Spleen (tissue), 11 donors: Measurements from ENCODE around the gene PCED1B. TPM values are rescaled to one million over a fixed set of nuclear protein-coding genes. Genes with fewer than 3 reads are reported as not detected.

Experiments used
- DNase-seq: peaks from one replicate; pipeline ENCODE4 v3.0.0-alpha.2; 2020
- H3K27ac ChIP-seq, 8 donors: fragments of 200-600 bp; sonication (generic) in 7 of 8; 1 replicate in 4 of 8; 2 replicates in 4 of 8; pipeline versions ENCODE4 v1.5.0 to v1.8.0; 2016 to 2021; ENCODE audit warnings: inconsistent platforms in 4 of 8, mild to moderate bottlenecking in 4 of 8, moderate library complexity in 1 of 8
- H3K27me3 ChIP-seq, 7 donors: fragments of 200-600 bp; sonication (generic) in 6 of 7; replicated peaks in 1 of 7; 1 replicate in 4 of 7; 2 replicates in 3 of 7; pipeline versions ENCODE4 v1.5.0 to v1.8.0; 2016 to 2021; ENCODE audit warnings: inconsistent platforms in 3 of 7, mild to moderate bottlenecking in 1 of 7
- H3K36me3 ChIP-seq, 6 donors: fragments of 200-600 bp; sonication (generic) in 5 of 6; 1 replicate in 4 of 6; 2 replicates in 2 of 6; pipeline versions ENCODE4 v1.5.0 to v1.8.0; 2016 to 2021; ENCODE audit warnings: inconsistent platforms in 2 of 6
- H3K4me1 ChIP-seq, 6 donors: fragments of 200-600 bp; sonication (generic) in 5 of 6; 1 replicate in 3 of 6; 2 replicates in 3 of 6; pipeline versions ENCODE4 v1.5.0 to v1.8.0; 2016 to 2021; ENCODE audit warnings: inconsistent platforms in 3 of 6
- H3K4me3 ChIP-seq, 8 donors: fragments of 200-600 bp; sonication (generic) in 7 of 8; 1 replicate in 4 of 8; 2 replicates in 4 of 8; pipeline versions ENCODE4 v1.5.0 to v1.8.0; 2016 to 2021; ENCODE audit warnings: inconsistent platforms in 4 of 8, mild to moderate bottlenecking in 4 of 8, moderate library complexity in 2 of 8
- H3K9me3 ChIP-seq, 8 donors: fragments of 200-600 bp; sonication (generic) in 7 of 8; 1 replicate in 4 of 8; 2 replicates in 4 of 8; pipeline versions ENCODE4 v1.5.0 to v1.8.0; 2016 to 2021; ENCODE audit warnings: inconsistent platforms in 4 of 8
- POLR2A ChIP-seq, 3 donors: fragments of 450-650 bp; IDR thresholded peaks; one replicate each; pipeline ENCODE4 v1.5.1; 2017; ENCODE audit warnings: antibody characterized with exemption in 3 of 3, mild to moderate bottlenecking in 1 of 3
- POLR2AphosphoS5 ChIP-seq, 3 donors: sonication (generic); formaldehyde crosslinking; IDR thresholded peaks; one replicate each; pipeline ENCODE4 v1.5.1; 2017; ENCODE audit warnings: antibody characterized with exemption in 3 of 3
- WGBS, 5 donors: extraction: QIAGEN DNeasy Blood & Tissue Kit in 3 of 5; methylation state at CpG; one replicate each; pipeline versions ENCODE4 v1.1.5 to v1.1.7; 2013 to 2018; 5-methylcytosine and 5-hydroxymethylcytosine counted together
- intact Hi-C: fragments of 100-400 bp; cut with DNase I; formaldehyde crosslinking; loops from one replicate; pipeline ENCODE4 v1.15.0; 2023; ENCODE audit warnings: low total_unique reads
- polyA plus RNA-seq, 3 donors: library from polyadenylated mRNA; stranded (reverse); fragments of 200-250 nt; gene quantifications; one replicate each; pipeline ENCODE4 v1.2.1, GENCODE V29; 2013
- total RNA-seq, 7 donors: library from RNA; depleted of rRNA in 3 of 7; stranded (reverse); fragments of >200 nt in 3 of 7; fragmentation: NEBNext Ultra II Directional in 4 of 7; extraction: Animal tissue kit (Norgen Biotek cat#: 25700) in 4 of 7; gene quantifications; one replicate each; pipeline versions ENCODE4 v1.1.0 to v1.2.1, GENCODE V29; 2016 to 2021
- TF ChIP-seq, protein P1 (sequence below), 11 experiments: fragments of 200-600 bp in 7 of 11; fragments of 450-650 bp in 4 of 11; sonication (generic) in 4 of 11; IDR thresholded peaks in 8 of 11; conservative IDR thresholded peaks in 3 of 11; 1 replicate in 7 of 11; 2 replicates in 4 of 11; pipeline versions ENCODE4 v1.4.0 to v1.8.0; 2016 to 2021; ENCODE audit warnings: antibody characterized with exemption in 11 of 11, inconsistent platforms in 4 of 11, mild to moderate bottlenecking in 1 of 11
- donor health status: healthy with polysubstance abuse.
- donor health status: DM: no; HTN: no; CAD: no; lungs with moderate emphysema.
- donor health status: DM: no; HTN: no; CAD: no.
- donor health status: Bipolar disorder and iron deficiency.
- donor health status: healthy.
- donor health status: DM: no; HTN: no; CAD: no.
- donor health status: DM: yes; HTN: yes; CAD: no.

The PCED1B gene
- total and polyA plus RNA-seq, 10 donors = 15.3 to 34.5 (median 24.4) TPM

DNA sequence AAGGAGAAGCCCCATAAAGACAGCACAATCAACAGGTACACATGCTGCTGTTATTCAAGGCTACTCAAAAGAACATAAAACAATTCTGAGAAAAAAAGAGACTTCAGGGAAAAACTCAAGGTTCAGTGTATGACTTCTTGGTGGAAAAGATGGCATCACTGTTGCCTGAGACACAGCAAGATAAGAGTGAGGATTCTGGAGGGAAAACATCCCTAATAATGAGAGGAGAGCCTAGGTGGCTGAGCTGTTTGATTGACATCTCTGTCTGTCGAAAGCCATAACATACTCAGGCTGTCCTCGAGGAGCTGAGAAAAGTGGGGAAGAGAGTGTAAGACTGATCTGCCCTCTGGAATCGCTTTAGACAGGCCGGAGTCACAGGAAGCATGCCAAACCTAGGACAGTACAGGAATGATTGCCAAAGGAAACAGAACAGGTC, 193.8 kb downstream of the PCED1B start:
- no peak overlapping the region for H3K4me3 ChIP-seq
- H3K36me3 ChIP-seq = no peaks in the 10 kb centered on the region
- no peaks in the 10 kb centered on the region for H3K27me3 ChIP-seq
- H3K27ac ChIP-seq = no peak overlapping the region
- DNase-seq = no peak
- WGBS, 5 donors = 73 to 88% (median 83%) methylated on average over 4 of the region's 4 CpGs
- H3K9me3 ChIP-seq = peaks cover 0 to 3% (median 0%) of the 10 kb centered on the region in 8 donors
- intact Hi-C loops = no loop called here
- TF ChIP-seq POLR2AphosphoS5 (IDR thresholded peaks at IDR 0.05) (no peak), POLR2A (IDR thresholded peaks at IDR 0.05) (no peak)
- TF ChIP-seq, protein P1, sequence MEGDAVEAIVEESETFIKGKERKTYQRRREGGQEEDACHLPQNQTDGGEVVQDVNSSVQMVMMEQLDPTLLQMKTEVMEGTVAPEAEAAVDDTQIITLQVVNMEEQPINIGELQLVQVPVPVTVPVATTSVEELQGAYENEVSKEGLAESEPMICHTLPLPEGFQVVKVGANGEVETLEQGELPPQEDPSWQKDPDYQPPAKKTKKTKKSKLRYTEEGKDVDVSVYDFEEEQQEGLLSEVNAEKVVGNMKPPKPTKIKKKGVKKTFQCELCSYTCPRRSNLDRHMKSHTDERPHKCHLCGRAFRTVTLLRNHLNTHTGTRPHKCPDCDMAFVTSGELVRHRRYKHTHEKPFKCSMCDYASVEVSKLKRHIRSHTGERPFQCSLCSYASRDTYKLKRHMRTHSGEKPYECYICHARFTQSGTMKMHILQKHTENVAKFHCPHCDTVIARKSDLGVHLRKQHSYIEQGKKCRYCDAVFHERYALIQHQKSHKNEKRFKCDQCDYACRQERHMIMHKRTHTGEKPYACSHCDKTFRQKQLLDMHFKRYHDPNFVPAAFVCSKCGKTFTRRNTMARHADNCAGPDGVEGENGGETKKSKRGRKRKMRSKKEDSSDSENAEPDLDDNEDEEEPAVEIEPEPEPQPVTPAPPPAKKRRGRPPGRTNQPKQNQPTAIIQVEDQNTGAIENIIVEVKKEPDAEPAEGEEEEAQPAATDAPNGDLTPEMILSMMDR (IDR thresholded peaks at IDR 0.05 in 8 of 11, conservative IDR thresholded peaks at IDR 0.05 in 3 of 11) = no peak
- peaks cover 23 to 77% (median 57%) of the 10 kb centered on the region in 6 donors for H3K4me1 ChIP-seq

DNA sequence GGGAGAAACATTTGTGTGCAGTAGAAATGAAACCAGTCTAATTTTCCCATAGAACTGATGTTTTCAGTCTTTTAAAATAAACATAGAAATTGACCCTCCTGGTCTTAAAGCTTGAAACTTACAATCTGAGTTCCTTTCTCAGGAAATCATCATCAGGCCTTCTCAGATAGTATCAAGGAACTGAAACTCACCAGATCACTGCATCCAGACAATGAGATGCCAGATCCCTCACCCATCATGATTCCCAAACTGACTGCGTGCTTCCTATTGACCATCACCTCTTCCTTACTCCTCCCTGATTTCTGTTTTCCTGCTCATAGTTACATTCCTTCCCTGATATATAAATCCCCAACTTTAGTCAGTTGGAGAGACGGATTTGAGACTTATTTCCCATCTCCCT, 195.3 kb downstream of the PCED1B start:
- H3K36me3 ChIP-seq = no peaks in the 10 kb centered on the region
- WGBS, 5 donors = 79 to 87% (median 84%) methylated on average over 2 of the region's 2 CpGs
- intact Hi-C loops = no loop called here
- no peaks in the 10 kb centered on the region for H3K9me3 ChIP-seq
- no peaks in the 10 kb centered on the region for H3K27me3 ChIP-seq
- peak overlapping the region in 5 of 8 donors; percentile 4 to 87 (median 78) for H3K27ac ChIP-seq
- DNase-seq = no peak
- TF ChIP-seq, protein P1 (IDR thresholded peaks at IDR 0.05 in 8 of 11, conservative IDR thresholded peaks at IDR 0.05 in 3 of 11) = no peak
- TF ChIP-seq POLR2A (IDR thresholded peaks at IDR 0.05) = no peak
- no peak for TF ChIP-seq POLR2AphosphoS5 (IDR thresholded peaks at IDR 0.05)
- H3K4me3 ChIP-seq = no peak overlapping the region
- H3K4me1 ChIP-seq = peaks cover 22 to 67% (median 44%) of the 10 kb centered on the region in 6 donors

DNA sequence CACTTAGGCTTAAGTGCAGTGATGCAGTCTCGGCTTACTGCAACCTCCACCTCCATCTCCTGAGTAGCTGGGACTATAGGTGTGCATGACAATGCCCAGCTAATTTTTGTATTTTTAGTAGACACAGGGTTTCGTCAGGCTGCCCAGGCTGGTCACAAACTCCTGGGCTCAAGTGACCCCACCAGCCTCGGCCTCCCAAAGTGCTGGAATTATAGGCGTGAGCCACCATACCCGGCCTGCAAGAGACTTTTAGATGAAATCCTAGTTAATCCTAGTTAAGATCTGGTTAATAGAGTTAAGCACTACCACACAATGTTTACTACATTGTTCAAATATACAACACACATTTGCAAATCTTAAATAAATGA, 196.8 kb downstream of the PCED1B start:
- no peak overlapping the region for H3K4me3 ChIP-seq
- TF ChIP-seq, protein P1 (IDR thresholded peaks at IDR 0.05 in 8 of 11, conservative IDR thresholded peaks at IDR 0.05 in 3 of 11) = no peak
- TF ChIP-seq POLR2A (IDR thresholded peaks at IDR 0.05) (no peak), POLR2AphosphoS5 (IDR thresholded peaks at IDR 0.05) (no peak)
- no peaks in the 10 kb centered on the region for H3K9me3 ChIP-seq
- 92 to 99% (median 94%) methylated on average over 5 of the region's 5 CpGs for WGBS, 5 donors
- DNase-seq = peak; percentile 64
- H3K36me3 ChIP-seq = no peaks in the 10 kb centered on the region
- H3K27ac ChIP-seq = peak overlapping the region; percentile 32 to 87 (median 79)
- intact Hi-C loops = no loop called here
- H3K27me3 ChIP-seq = no peaks in the 10 kb centered on the region
- peaks cover 17 to 52% (median 40%) of the 10 kb centered on the region in 6 donors for H3K4me1 ChIP-seq

DNA sequence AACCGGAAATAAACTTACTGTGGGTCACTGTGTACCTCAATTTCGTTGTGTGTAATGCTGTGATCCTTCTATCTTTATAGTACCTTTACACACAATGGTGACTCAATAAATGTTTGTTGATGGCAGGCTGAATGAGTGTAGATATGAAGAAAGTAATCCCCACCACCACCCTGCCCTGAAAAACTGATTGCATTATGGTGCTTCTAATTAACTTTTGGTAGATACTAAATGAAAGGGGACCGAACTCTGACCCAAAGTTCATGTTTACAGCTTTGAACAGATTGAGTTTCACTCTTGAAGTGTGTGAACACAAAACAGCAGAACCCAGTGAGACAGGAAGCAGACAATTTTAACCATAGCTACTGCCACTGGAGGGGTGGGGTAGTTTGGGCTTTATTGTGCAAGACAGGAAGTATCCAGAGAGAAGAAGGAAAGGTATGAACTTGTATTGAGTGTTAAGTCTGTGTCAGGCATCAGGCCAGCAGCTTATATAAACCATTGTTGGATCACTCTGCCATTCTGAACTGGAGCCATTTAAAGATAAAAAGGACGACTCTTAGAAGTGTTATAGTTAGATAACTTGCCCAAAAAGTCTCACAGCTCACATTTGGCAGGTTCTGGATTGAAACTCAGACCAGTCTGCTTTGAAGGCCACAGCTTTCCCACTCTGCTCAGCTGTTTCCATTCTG, 197.3 kb downstream of the PCED1B start:
- DNase-seq = peak; percentile 51
- no peak overlapping the region for H3K4me3 ChIP-seq
- 21 to 24% (median 23%) methylated on average over 4 of the region's 4 CpGs for WGBS, 5 donors
- H3K27ac ChIP-seq = peak overlapping the region; percentile 32 to 87 (median 79)
- peaks cover 17 to 48% (median 40%) of the 10 kb centered on the region in 6 donors for H3K4me1 ChIP-seq
- TF ChIP-seq POLR2A (IDR thresholded peaks at IDR 0.05) (no peak), POLR2AphosphoS5 (IDR thresholded peaks at IDR 0.05) (peak in 1 of 3 donors; percentile 55)
- TF ChIP-seq, protein P1 (IDR thresholded peaks at IDR 0.05 in 8 of 11, conservative IDR thresholded peaks at IDR 0.05 in 3 of 11) = no peak
- no peaks in the 10 kb centered on the region for H3K27me3 ChIP-seq
- intact Hi-C loops = no loop called here
- no peaks in the 10 kb centered on the region for H3K36me3 ChIP-seq
- H3K9me3 ChIP-seq = no peaks in the 10 kb centered on the region
